ENCODE measurements around the gene GUCY1B1.

GUCY1B1 gene

GRCh38 chr4:155765149-155765548, 6.3 kb downstream of the GUCY1B1 start:
- TF ChIP-seq, protein P1, sequence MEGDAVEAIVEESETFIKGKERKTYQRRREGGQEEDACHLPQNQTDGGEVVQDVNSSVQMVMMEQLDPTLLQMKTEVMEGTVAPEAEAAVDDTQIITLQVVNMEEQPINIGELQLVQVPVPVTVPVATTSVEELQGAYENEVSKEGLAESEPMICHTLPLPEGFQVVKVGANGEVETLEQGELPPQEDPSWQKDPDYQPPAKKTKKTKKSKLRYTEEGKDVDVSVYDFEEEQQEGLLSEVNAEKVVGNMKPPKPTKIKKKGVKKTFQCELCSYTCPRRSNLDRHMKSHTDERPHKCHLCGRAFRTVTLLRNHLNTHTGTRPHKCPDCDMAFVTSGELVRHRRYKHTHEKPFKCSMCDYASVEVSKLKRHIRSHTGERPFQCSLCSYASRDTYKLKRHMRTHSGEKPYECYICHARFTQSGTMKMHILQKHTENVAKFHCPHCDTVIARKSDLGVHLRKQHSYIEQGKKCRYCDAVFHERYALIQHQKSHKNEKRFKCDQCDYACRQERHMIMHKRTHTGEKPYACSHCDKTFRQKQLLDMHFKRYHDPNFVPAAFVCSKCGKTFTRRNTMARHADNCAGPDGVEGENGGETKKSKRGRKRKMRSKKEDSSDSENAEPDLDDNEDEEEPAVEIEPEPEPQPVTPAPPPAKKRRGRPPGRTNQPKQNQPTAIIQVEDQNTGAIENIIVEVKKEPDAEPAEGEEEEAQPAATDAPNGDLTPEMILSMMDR (IDR thresholded peaks at IDR 0.05), result no peak
- Histone ChIP-seq H2AFZ (no peak overlapping the region), H3K9me3 (ENCODE audit: control insufficient read depth, low read length) (no peaks in the 10 kb centered on the region), H3K4me1 (peaks cover 4% of the 10 kb centered on the region), H3K79me2 (no peaks in the 10 kb centered on the region), H3K4me2 (ENCODE audit: low read length) (no peak overlapping the region), H3K36me3 (ENCODE audit: control insufficient read depth, insufficient read depth, low read length) (no peaks in the 10 kb centered on the region), H3K4me3 (ENCODE audit: low read depth, low read length) (no peak overlapping the region), H3K27me3 (ENCODE audit: control insufficient read depth, insufficient read depth, low read length) (no peaks in the 10 kb centered on the region), H3K27ac (no peak overlapping the region), H3K9ac (no peak overlapping the region)

- no peak overlapping the region for H2AFZ ChIP-seq
- H3K9me3 ChIP-seq (ENCODE audit: control insufficient read depth, low read length), result no peaks in the 10 kb centered on the region
- no peak overlapping the region for H3K4me3 ChIP-seq (ENCODE audit: low read depth, low read length)
- no peaks in the 10 kb centered on the region for H3K36me3 ChIP-seq (ENCODE audit: control insufficient read depth, insufficient read depth, low read length)
- H3K79me2 ChIP-seq, result no peaks in the 10 kb centered on the region
- H3K4me2 ChIP-seq (ENCODE audit: low read length), result no peak overlapping the region
- H3K27ac ChIP-seq, result no peak overlapping the region
- H3K9ac ChIP-seq, result no peak overlapping the region
- no peaks in the 10 kb centered on the region for H3K27me3 ChIP-seq (ENCODE audit: control insufficient read depth, insufficient read depth, low read length)
- H3K4me1 ChIP-seq, result peaks cover 4% of the 10 kb centered on the region
- TF ChIP-seq, protein P1 (IDR thresholded peaks at IDR 0.05), result no peak
These were observed 7.8 kb downstream of the GUCY1B1 start for GRCh38 chr4:155766622-155767021.

DNA sequence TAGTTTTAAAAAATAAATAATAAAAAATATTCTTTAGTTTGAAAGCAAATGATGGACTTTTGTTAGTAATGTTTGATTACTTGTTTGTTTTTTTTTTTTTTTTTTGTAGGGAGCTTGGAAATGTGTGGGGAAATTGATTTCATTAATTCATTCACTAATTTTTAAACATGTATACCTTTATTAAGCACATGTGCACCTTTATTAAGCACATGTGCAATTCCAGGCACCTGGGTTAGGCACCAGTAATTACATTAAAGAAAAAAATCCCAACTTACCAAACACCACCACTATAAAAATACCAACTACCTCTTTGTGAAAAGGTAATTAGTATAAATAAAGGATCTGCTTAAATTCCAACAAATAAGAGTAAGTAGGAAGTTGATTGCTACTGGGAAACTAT, 9.5 kb downstream of the GUCY1B1 start:
- Histone ChIP-seq H3K27ac (no peak overlapping the region), H3K9me3 (ENCODE audit: control insufficient read depth, low read length) (no peaks in the 10 kb centered on the region), H3K4me1 (peaks cover 4% of the 10 kb centered on the region), H3K79me2 (no peaks in the 10 kb centered on the region), H3K36me3 (ENCODE audit: control insufficient read depth, insufficient read depth, low read length) (no peaks in the 10 kb centered on the region), H3K4me3 (ENCODE audit: low read depth, low read length) (no peak overlapping the region), H3K4me2 (ENCODE audit: low read length) (no peak overlapping the region), H3K9ac (no peak overlapping the region), H3K27me3 (ENCODE audit: control insufficient read depth, insufficient read depth, low read length) (no peaks in the 10 kb centered on the region), H2AFZ (no peak overlapping the region)
- TF ChIP-seq, protein P1 (IDR thresholded peaks at IDR 0.05), result no peak

- no peak overlapping the region for H3K4me2 ChIP-seq (ENCODE audit: low read length)
- H3K9me3 ChIP-seq (ENCODE audit: control insufficient read depth, low read length), result no peaks in the 10 kb centered on the region
- no peak overlapping the region for H3K9ac ChIP-seq
- peaks cover 4% of the 10 kb centered on the region for H3K4me1 ChIP-seq
- H3K36me3 ChIP-seq (ENCODE audit: control insufficient read depth, insufficient read depth, low read length), result no peaks in the 10 kb centered on the region
- peak overlapping the region; percentile 29 for H3K27ac ChIP-seq
- no peak overlapping the region for H3K4me3 ChIP-seq (ENCODE audit: low read depth, low read length)
- H2AFZ ChIP-seq, result no peak overlapping the region
- H3K79me2 ChIP-seq, result no peaks in the 10 kb centered on the region
- no peaks in the 10 kb centered on the region for H3K27me3 ChIP-seq (ENCODE audit: control insufficient read depth, insufficient read depth, low read length)
- TF ChIP-seq, protein P1 (IDR thresholded peaks at IDR 0.05), result no peak
These were observed 10.3 kb downstream of the GUCY1B1 start for GRCh38 chr4:155769090-155769489.

- TF ChIP-seq, protein P1 (IDR thresholded peaks at IDR 0.05), result no peak
- Histone ChIP-seq H3K4me1 (peaks cover 5% of the 10 kb centered on the region), H3K27ac (peak overlapping the region; percentile 29), H3K9ac (no peak overlapping the region), H3K27me3 (ENCODE audit: control insufficient read depth, insufficient read depth, low read length) (no peaks in the 10 kb centered on the region), H2AFZ (no peak overlapping the region), H3K4me2 (ENCODE audit: low read length) (no peak overlapping the region), H3K9me3 (ENCODE audit: control insufficient read depth, low read length) (no peaks in the 10 kb centered on the region), H3K4me3 (ENCODE audit: low read depth, low read length) (no peak overlapping the region), H3K79me2 (no peaks in the 10 kb centered on the region), H3K36me3 (ENCODE audit: control insufficient read depth, insufficient read depth, low read length) (no peaks in the 10 kb centered on the region)
These were observed 13.8 kb downstream of the GUCY1B1 start for GRCh38 chr4:155772459-155773195.

All from parathyroid adenoma (tissue), 2 donors.